Activated CD8-positive, alpha-beta memory T cell treated with anti-CD3 and anti-CD28 coated beads, Interleukin-2, amount 50 U/mL, for 24 hours (primary cell): Measurements from ENCODE around the gene MBNL2.

ENCODE experiments used
- DNase-seq: peaks from one replicate; pipeline ENCODE4 v3.0.0-alpha.2; 2020; ENCODE audit errors: extremely low read depth

Gene MBNL2

GRCh38 chr13:97273341-97273831, 51.3 kb downstream of the MBNL2 start:
- no peak for DNase-seq

GRCh38 chr13:97274829-97275649, 52.9 kb downstream of the MBNL2 start:
- DNase-seq: no peak

GRCh38 chr13:97275776-97276501, 53.8 kb downstream of the MBNL2 start:
- no peak for DNase-seq

- DNase-seq: no peak
Measured at GRCh38 chr13:97276862-97277269, 54.7 kb downstream of the MBNL2 start.

DNA sequence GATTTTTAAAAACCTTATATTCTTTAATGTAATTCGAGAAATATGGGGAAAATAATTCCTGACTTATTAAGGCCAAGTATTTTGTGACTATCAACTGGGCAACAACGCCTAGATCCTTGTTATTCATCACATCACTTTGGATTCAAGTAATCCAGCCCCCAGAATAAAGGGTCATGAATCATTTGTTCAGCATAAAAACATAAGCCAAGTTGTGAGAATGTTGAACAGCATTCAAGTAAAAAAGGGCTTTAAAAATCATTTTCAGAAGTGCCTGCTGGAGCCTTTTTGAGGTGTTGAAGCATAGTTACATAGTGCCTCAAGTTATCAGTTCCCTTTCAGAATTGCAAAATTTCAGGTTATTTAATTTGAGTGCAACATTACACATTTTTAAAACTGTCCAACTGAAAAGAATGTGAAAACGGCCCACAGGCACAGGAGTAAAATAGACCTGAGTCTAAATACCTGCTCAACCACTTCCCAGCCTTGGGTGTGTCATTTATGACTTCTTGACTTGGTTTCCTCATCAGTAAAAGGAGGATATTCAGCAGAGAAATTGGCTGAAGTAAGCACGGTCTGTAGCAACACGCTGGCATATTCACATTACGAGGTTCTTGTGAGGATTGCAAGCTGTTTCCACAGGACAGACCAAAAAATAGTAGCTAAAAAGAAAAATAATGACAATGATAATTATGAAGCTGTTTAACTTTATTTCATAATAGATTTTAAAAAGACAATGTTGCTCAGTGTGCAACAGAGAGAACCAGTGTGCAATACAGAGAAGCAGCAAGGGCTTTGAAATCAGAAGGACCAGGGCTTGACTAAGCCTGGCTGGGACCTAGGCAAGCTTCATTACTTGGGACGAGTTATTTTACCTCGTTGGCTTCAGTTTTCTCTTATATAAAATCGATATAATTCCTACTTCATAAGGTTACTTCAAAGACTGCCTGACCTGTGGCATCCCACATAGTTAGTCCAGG, 56.6 kb downstream of the MBNL2 start:
- no peak for DNase-seq

DNA sequence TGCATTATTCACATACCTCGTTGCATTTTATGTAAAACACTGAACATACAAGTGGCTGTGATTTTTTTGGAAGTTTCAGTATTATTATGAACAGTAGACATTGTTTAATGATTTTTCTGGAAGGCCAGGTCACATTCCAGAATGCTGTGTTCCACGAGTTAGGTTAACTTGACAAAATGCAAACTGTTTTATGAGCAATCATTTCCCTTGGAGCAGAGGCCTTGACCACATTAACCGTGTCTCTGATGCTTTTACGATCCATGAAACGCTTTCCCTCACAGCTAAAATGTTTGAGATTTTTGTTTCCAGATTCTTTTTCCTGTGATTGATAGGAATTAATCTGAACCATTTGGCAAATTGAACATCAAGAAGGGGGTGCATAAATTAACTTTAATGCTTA, 57.8 kb downstream of the MBNL2 start:
- DNase-seq: no peak

- no peak for DNase-seq
Measured at GRCh38 chr13:97280478-97280877, 58.3 kb downstream of the MBNL2 start.

GRCh38 chr13:97281028-97281427, 58.9 kb downstream of the MBNL2 start:
- no peak for DNase-seq

- DNase-seq: no peak
Measured at GRCh38 chr13:97282705-97283104, 60.6 kb downstream of the MBNL2 start.

DNA sequence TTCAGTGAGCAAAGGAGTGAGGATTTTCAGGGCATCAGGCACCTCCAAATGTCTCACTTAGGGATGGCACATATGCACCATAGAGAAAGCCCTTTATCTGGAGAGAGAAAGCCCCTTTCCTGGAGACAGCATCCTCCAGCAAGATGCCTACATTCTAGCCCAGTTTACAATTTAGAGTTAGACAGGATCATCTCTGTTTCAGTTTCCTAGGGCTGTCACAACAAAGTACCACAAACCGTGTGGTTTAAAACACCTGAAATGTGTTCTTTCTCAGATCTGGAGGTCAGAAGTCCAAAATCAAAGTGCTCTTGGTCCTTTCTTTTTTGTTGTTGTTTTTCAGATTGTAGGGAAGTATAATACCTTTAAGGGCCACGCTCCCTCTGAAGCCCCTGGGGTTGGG, 61.8 kb downstream of the MBNL2 start:
- no peak for DNase-seq

GRCh38 chr13:97284558-97284957, 62.4 kb downstream of the MBNL2 start:
- no peak for DNase-seq

- no peak for DNase-seq
Measured at GRCh38 chr13:97285221-97285955, 63.3 kb downstream of the MBNL2 start.

- DNase-seq: no peak
Measured at GRCh38 chr13:97286317-97287046, 64.3 kb downstream of the MBNL2 start.

DNA sequence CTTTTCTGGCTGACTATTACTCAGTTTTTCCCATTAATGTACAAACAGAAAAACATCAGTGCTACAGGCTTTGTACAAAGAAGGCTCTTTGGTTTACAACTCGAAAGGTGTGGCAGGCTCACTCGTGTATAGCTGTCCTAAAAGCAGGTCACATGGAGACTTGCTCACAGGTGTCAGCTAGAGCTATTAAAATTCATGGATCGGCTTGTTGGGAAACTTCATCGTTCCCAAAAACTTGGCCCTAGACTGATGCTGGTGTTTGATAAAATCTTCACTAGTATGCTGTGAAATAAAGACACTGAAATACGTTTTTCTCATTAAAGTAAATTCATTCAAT, 64.9 kb downstream of the MBNL2 start:
- no peak for DNase-seq

DNA sequence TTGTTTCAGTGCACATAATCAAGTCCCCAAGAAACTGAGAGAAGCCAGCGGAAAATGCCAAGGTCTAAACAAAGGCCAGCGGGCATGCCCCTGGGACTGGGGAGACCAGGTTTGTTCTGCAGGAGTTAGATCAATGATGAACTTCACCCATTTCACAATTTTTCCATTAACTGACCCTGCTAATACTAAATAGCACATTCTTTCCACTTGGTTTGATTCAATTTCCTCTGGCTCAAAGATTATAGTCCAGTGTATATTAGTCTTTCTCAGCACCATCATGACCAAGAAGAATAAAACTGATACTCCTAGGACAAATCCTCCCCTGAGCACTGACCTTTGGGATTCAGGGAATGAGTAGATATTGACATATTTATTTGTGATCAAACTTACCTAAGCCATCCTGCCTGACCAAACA, 66.4 kb downstream of the MBNL2 start:
- no peak for DNase-seq

DNA sequence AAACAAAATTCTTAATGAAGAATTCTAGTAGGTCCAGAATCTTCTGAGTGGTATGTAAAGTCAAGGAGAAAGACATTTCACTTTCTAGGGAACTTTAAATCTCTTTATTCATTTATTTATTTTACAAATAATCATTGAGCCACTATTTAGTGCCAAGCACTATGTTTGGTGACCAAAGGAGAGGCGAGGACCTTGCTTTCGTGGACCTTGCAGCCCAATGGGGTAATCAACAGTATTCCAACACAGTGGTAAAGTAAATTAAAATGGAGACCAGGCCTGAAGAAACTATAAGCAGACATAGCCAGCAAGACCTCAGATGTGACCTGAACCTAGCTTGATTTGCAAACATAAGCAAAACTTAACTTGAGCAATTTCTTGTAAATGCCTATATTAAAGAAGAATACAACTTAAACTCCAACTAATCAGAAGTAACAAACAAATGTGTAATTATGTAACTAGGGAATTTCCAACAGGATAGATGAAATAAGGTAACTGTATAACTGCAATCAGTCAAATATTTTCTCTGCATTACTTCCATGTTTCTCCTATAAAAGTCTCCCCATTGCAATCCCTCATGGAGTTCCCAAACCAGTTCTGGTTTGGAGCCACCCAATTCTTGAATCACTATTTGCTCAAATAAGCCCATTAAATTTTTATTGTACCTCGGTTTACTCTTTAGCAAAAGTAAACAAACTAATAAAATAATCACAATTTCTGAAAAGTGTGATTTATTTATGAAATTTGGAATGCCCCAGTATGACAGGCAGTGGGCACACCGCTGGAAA, 67.6 kb downstream of the MBNL2 start:
- no peak for DNase-seq

- no peak for DNase-seq
Measured at GRCh38 chr13:97295283-97296182, 73.4 kb downstream of the MBNL2 start.

DNA sequence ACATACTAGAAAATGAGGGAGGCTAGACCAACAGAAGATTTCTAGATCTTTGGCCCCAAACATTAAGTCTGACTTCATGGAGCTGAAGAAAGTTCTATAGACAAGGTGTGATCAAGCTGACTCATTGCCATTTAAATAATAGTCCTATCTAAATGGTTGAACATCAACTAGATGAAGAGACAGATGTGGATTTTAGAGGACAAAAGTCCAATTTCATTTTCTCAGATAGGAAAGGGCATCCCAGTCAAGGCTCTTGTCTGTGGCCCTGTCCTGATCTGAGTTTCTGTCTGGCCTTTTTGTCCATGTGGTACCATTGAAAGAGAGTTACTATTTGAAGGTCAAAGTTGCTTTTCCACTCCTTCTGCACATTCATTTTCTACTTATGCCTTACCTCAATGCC, 74.6 kb downstream of the MBNL2 start:
- DNase-seq: no peak

DNA sequence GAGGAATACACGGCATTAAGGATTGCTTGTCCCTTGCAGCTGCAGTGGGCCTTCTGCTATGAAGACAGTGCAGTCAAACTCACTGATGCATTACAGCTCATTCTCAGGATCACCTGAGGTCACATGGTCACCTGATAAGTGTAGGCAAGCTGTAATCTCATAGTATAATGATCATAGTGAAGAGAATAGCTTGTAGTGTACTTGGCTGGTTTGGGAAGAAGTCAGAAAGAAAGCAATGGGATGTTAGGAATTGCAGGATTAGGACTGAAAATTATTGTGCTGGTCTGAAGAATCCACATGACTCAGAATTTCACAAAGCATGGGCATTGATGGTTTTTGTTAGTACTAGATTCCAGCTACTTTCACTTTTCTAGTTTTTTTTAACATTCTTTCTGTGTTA, 76.7 kb downstream of the MBNL2 start:
- DNase-seq: no peak
